ENCODE measurements around the gene TACC3.

DNA sequence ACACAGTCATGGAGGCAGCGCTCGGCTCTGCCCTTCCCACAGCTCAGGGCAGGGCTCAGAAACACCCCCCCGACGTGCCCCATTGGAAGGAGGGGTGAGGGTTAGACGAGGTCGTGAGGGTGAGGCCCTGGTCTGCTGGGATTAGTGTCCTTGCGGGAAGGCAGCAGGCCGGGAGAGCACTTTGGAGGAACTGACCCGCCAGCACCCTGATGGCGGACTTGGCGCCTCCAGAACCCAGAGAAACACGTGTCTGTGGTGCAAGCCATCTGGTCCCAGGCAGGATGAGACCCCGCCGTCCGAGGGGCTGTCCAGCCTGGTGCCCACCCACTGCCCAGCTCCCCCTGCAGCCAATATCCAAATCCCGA lies 26.3 kb downstream of the TACC3 start:
- TF ChIP-seq CTCF (IDR thresholded peaks at IDR 0.05; ENCODE audit: insufficient read depth, low read depth, low read length) (no peak), EZH2 (IDR thresholded peaks at IDR 0.05; ENCODE audit: insufficient read depth, low read length) (no peak)

Measured in astrocyte (in vitro differentiated cells and primary cell).